GM19035 (cell line): ENCODE results near the gene WDR45.
A peak's percentile ranks its signal among the peaks of the same experiment; 100 is the strongest.

ENCODE experiments used
- ATAC-seq: cut with Tn5 transposase; IDR thresholded peaks from one replicate; pipeline ENCODE4 v1.9.1; 2021; ENCODE audit not compliant: unreplicated experiment

WDR45 gene

DNA sequence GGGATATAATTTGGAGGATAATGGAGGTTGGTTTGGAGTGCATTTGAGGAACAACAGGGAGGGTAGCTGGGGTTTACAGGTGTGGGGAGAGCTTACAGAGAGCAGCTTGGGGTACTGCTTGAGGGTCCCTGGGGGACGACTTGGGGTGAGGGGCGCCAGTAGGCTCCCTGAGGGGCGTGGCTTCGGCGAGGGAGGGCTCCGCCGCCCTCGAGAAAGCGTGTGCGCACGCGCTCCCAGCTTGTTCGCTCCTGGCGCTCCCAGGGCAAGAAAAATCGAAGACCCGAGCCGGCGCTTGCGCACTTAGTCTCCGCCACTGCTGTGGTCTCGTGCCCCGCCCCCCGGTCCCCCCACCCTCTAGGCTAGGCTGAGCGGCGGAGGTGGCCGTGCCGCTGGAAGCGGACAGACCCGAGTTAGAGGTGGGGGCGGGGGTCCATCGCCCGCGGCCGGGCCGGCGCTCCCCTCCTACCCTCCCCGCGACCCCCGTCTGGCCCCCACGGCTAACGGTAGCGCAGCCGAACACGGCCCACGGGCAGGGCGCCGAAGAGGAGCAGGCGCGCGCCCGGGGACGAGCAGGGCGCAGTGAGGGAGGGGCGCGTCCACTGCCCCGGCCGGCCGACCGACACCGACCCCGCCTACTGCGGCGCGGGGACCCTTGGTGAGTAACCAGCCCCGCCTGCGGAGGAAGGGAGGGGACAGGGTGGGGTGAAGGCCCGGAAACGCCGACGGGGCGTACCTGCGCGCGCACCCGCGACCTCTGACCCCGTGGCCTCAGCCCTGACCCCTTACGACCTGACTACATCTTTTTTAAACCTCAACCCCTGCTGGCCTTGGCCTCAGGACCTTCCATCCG, 26.2 kb downstream of the WDR45 start:
- no peak for ATAC-seq

DNA sequence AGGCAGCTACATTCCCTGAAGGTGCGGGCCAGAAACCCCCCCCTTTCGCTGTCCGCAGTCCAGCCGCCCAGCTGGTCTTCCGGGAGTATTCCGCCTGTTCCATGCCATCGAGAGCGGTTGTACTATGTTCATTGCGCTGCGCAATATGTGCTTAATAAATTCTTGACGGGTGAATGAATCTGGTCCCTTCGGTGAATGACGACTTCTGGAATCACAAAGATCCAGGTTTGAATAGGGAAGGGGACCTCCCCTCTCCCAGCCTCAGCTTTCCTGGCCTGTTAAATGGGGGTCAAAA, 35.8 kb downstream of the WDR45 start:
- no peak for ATAC-seq

DNA sequence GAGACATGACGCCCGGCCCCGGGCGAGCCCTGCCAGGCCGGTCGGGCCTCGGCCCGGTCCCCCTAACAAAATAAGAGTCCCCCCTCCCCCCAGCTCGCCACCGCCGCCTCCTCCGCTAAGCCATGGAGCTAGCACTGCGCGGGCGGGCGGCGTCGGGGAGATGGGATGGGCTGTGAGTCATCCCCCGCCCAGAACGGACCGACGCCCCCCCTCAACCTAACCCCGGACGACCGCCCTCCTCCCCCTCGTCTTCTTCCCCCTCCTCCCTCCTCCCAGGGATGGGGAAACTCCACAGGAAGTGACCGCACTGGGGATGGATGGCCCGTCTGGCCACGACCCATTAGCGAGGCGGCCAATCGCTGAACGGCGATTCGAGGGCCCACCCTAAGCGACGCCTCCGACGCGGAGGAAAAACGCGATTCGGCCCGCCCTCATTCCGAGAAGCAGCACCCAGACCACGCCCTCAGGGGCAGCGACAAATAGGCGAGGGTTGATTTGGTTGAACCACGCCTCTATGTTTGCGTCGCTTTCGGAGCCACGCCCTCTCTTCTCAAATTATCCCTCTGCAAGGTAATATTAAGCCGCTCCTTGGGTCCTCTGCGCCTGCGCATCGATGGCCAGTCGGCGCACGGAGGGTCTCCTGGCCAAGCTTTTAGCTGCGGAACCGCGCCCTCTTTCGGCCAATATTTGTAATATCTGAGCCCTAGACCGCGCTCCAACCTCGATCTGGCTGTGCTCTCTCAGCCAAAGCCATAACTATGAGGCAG, 36.3 kb downstream of the WDR45 start, which contains the start of gene TFE3:
TFE3 (minus strand) TSS at position 138 of the 767 bp plus-strand sequence; CDS start at position 7, 131 bp downstream.
- peak; percentile 92 for ATAC-seq

DNA sequence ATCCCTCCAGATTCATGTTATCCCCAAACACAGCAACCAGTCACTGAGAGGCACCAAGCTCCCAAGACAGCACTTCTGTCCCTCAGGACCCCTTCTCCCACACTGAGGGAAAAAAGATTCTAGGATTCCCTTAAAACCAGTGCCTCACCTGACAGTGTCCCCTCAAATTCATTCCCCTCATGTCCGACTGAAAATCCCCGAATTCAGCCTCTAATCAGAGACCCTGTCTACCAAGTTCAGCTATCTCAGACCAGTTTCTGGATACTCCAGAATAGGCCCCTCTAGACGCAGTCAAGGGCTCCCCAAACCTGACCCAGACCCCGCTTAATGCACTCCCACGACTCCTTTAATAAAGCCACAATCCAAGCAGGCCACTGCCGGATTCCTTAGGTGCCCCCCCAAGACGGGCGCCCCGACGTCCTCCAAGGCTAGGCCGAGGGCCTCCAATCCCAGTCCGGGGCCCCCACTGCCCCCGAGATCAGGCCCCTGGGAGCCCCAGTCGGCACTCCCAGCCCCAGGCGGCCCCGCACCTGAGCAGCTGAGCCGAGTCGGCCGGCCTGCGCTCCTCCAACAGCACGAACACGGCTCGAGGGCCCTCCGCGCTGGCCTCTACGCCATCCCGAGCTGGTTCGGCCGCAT, 37.0 kb downstream of the WDR45 start:
- ATAC-seq: peak; percentile 8

DNA sequence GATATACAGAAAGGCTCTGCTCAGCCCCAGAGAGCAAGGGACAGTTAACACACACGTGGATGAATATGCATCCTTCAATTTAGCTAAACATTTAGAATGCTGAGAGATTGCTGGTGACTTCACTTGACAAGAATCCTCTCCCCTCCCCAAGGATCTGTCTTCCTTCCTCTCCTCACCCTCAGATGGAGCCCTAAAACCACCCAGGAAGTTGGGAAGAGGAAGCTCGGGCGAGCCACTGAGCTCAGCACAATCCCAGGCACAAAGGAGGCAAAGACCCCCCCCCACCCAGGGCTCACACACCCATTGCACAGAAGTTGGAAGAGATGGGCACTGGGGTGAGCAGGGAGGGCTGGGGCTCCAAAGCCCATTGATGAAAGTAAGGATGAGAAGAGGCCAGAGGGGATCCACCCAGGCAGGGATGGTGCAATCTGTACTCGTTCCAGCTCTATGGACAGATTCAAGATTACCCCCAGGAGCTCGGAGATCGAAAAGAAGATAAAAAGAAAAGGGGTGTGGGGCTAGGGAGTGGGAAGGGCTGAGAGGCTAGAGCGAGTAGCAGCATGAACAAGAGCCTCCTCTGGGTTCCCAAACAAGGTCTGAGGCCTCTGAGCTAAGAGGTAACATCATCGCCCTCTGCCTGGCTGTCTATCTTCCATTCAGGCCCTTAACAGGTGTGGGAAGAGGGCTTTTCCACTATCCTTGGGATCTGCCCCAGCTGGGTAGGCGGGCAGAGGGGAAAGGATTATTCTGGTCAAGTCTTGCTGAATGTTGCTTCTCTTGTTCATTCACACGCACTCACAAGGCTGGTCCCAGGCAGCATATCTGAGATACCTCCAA, 37.7 kb downstream of the WDR45 start:
- no peak for ATAC-seq

DNA sequence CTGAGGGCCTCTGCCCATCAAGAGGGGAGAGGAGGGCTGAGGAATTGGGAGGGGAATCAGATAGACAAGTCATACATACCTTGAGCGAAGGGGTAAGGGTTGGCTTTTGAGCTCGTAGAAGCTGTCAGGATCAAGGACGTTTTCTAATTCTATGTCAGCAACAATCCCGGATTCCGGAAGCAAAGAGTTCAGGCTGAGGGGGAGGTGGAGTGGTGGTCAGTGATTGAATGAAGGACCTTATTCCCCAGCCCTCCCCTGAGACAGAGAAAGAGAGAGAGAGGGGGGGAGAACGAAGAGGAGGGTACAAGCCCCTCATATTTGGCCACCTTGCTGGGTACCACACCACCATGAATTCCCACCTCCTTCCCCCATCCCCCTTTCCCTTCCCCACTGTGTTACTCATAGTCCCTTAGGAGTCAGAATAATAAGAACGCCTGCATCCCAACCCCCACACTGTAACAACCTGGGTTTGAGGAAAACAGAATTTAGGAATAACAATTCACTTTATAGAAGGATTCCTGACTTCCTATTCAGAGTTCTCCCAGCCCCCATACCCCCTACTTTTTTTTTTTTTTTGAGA, 39.2 kb downstream of the WDR45 start:
- no peak for ATAC-seq

DNA sequence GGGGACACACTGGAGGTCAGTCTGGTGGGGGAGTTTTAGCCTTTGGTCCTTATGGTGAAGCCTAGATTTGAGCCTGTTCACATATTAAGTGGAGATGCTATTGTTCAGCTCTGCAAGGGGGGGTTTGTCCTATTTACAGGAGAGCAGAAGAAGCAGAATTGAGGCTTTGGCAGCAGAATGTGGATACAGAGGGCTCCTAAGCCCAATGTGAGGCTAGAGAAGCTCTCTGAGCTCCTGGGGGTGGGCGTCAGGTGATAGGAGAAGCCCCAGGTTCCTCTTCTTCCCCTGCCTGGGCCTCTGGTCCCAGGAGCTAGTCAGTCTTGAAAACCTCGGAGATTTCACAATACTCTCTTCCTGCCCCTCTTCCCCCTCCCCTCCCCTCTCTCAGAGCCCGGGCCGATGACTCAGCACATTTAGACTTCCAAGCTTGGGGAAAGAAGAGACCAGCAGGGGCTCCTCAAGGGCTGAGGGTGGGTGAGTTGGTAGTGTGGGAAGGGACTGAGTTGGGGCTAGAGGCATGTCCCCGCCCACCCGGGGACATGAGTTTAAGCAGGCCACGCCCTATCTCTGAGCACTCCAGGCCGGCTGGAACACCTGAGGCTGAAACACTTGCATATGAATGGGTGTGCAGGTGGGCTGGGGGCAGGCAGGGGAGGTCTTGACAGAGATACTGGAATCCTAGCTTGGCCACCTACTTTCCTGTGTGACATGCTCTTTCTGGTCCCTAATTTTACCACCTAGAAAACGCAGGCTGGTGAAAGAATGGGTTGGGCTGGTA, 39.9 kb downstream of the WDR45 start:
- ATAC-seq: no peak

DNA sequence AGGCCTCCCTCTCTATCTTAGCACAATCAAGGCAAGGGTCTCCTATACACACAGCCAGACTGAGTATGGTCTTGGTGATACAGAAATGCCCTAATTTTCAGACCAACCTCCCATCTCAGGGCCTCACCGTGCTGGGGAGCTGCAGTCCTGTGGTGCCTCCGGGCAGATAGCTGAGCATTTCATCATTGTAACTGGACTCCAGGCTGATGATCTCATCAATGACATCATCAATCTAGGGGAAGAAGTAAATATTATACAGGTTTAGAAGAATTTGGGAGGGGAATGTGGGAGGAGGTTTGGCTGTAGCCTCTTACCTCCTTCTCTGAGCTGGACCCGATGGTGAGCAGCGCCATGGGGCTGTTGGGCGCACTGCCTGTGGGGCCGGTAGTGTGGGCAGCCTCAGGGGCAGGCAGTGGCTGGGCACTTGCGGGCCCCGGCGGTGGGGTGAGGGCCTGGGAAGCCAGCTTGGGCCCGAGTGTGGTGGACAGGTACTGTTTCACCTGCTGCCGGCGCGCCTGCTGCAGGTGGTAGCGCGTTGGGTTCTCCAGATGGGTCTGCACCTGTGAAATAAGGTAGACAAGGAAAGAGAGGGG, 41.7 kb downstream of the WDR45 start:
- no peak for ATAC-seq

DNA sequence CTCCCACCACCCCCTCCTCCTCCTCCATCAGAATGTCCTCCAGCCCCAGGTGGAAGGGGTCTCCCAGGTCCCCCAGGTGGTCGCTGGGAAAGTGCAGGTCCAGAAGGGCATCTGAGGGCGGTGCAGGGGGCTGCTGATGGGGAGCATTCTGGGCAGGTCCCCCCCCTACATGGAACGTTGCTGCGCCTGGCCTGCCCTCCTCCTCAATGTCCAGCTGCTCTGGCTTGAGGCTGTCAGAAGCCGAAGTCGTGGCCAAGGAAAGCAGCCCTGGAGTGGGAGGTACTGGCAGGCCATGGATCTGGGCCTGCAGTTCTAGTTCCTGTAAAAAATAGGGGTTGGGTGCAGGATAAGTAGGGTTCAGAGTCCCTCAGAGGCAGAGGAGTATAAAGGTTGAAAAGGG, 49.4 kb downstream of the WDR45 start:
- no peak for ATAC-seq

DNA sequence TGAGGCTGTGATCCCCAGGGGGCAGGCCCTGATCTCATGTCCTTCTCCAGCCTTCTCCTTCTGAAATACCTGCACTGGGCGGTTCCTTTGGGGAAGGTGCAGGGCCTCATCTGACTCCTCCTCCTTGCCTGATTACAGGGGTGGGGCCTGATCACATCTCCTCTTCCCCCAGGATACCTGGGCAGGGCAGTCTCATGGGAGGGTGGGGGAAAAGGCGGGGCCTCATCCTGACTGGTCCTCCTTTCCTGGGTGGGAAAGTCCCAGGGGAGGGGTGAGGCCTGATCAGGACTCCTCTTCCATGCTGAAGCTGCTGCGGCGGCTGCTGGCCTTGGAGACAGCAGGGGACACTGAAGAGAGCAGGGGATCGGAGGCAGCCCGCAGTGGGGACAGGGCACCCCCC, 49.8 kb downstream of the WDR45 start:
- no peak for ATAC-seq
